BE2C (cell line): ENCODE data around the gene MAPK7.

Experiments used
- DNase-seq: peaks from one replicate; pipeline ENCODE4 v3.0.0-alpha.2; 2020
- H3K27me3 ChIP-seq: fragments of 250-450 bp; sonication (Bioruptor Pico); 2 replicates; pipeline ENCODE4 v1.5.1; 2020; ENCODE audit warnings: mild to moderate bottlenecking
- H3K36me3 ChIP-seq: fragments of 250-450 bp; sonication (Bioruptor Pico); 2 replicates; pipeline ENCODE4 v1.5.1; 2020; ENCODE audit warnings: mild to moderate bottlenecking
- H3K4me1 ChIP-seq: fragments of 250-450 bp; sonication (Bioruptor Pico); 2 replicates; pipeline ENCODE4 v1.5.1; 2020
- H3K4me3 ChIP-seq: 2 replicates; pipeline ENCODE4 v1.5.1; 2011; ENCODE audit warnings: low read depth, low read length
- H3K9me3 ChIP-seq: fragments of 250-450 bp; sonication (Bioruptor Pico); 2 replicates; pipeline ENCODE4 v1.5.1; 2020
- CTCF ChIP-seq: IDR thresholded peaks from 2 replicates; pipeline ENCODE4 v1.5.1; 2012; ENCODE audit warnings: mild to moderate bottlenecking, low read depth, low read length

The MAPK7 gene

GRCh38 chr17:19359856-19360255, 18.4 kb upstream of the MAPK7 start:
- H3K36me3 ChIP-seq: no peaks in the 10 kb centered on the region
- no peaks in the 10 kb centered on the region for H3K27me3 ChIP-seq
- no peaks in the 10 kb centered on the region for H3K4me1 ChIP-seq
- H3K9me3 ChIP-seq: no peaks in the 10 kb centered on the region
- H3K4me3 ChIP-seq: no peak overlapping the region
- no peak for TF ChIP-seq CTCF
- no peak for DNase-seq

GRCh38 chr17:19360772-19361171, 17.5 kb upstream of the MAPK7 start:
- DNase-seq: no peak

GRCh38 chr17:19361326-19361725, 17.0 kb upstream of the MAPK7 start:
- Histone ChIP-seq H3K27me3 (no peaks in the 10 kb centered on the region), H3K4me3 (no peak overlapping the region), H3K36me3 (no peaks in the 10 kb centered on the region), H3K9me3 (no peaks in the 10 kb centered on the region), H3K4me1 (no peaks in the 10 kb centered on the region)
- DNase-seq: no peak
- no peak for TF ChIP-seq CTCF

More at GRCh38 chr17:19360772-19361171, 17.5 kb upstream of the MAPK7 start:
- Histone ChIP-seq H3K4me3 (no peak overlapping the region), H3K36me3 (no peaks in the 10 kb centered on the region), H3K27me3 (no peaks in the 10 kb centered on the region), H3K9me3 (no peaks in the 10 kb centered on the region), H3K4me1 (no peaks in the 10 kb centered on the region)
- TF ChIP-seq CTCF: no peak

- no peaks in the 10 kb centered on the region for H3K4me1 ChIP-seq
- H3K27me3 ChIP-seq: no peaks in the 10 kb centered on the region
- no peaks in the 10 kb centered on the region for H3K36me3 ChIP-seq
- no peak for TF ChIP-seq CTCF
- peak overlapping the region; percentile 67 for H3K4me3 ChIP-seq
- no peak for DNase-seq
- H3K9me3 ChIP-seq: no peaks in the 10 kb centered on the region
These were observed 16.4 kb upstream of the MAPK7 start for GRCh38 chr17:19361944-19362276.

- no peaks in the 10 kb centered on the region for H3K4me1 ChIP-seq
- peak within 1 kb of the TSS; percentile 67 for H3K4me3 ChIP-seq
- TF ChIP-seq CTCF: peak; percentile 63
- DNase-seq: peak; percentile 83
- no peaks in the 10 kb centered on the region for H3K27me3 ChIP-seq
- no peaks in the 10 kb centered on the region for H3K36me3 ChIP-seq
- H3K9me3 ChIP-seq: no peaks in the 10 kb centered on the region
These were observed 15.8 kb upstream of the MAPK7 start, which contains the start of gene B9D1 for GRCh38 chr17:19362277-19363113. Gene B9D1 (minus strand): TSS chr17:19362723. CDS start chr17:19362569, 154 bp downstream.

- Histone ChIP-seq H3K4me3 (peak overlapping the region; percentile 67), H3K27me3 (no peaks in the 10 kb centered on the region), H3K4me1 (no peaks in the 10 kb centered on the region)
These were observed 15.2 kb upstream of the MAPK7 start for GRCh38 chr17:19363114-19363438.

More at GRCh38 chr17:19363114-19363438, 15.2 kb upstream of the MAPK7 start:
- Histone ChIP-seq H3K36me3 (no peaks in the 10 kb centered on the region), H3K9me3 (no peaks in the 10 kb centered on the region)
- DNase-seq: no peak
- no peak for TF ChIP-seq CTCF
